Activated effector memory CD4-positive, alpha-beta T cell treated with anti-CD3 and anti-CD28 coated beads, Interleukin-2, amount 50 U/mL, for 16 hours (primary cell): ENCODE data around the gene MYO1E.
A peak's percentile ranks its signal among the peaks of the same experiment; 100 is the strongest.

Source experiments
- DNase-seq: peaks from one replicate; pipeline ENCODE4 v3.0.0-alpha.2; 2020

Gene MYO1E

DNA sequence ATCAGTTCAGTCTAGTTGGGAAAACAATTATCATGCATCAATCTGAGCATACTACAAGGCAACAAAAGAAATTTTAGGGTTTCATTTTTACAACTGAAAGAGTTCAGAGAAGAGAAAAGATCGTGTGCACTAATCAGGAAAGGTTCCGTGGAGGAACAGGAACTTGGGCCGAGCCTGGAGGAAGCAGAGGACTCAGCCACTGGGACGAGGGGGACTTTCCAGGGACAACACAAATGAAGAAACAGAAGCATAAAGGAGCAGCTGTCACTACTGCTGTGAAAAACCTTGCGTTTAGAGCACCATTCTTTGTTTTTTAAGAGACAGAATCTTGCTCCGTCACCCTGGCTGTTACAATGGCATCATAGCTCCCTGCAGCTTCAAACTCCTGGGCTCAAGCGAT lies 60.5 kb downstream of the MYO1E start:
- DNase-seq = no peak

DNA sequence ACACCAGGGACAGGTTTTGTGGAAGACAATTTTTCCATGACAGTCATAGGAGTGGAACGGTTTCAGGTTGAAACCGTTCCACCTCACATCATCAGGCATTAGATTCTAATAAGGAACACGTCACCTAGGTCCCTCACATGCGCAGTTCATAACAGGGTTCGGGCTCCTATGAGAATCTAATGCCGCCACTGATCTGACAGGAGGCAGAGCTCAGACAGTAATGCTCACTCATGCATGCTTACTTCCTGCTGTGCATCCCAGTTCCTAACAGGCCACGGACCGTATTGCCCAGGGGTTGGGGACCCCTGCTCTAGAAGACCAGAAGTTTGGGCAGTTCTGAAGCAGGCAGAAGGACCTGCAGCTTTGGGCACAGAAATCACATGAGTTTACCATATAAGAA lies 61.5 kb downstream of the MYO1E start:
- no peak for DNase-seq

DNA sequence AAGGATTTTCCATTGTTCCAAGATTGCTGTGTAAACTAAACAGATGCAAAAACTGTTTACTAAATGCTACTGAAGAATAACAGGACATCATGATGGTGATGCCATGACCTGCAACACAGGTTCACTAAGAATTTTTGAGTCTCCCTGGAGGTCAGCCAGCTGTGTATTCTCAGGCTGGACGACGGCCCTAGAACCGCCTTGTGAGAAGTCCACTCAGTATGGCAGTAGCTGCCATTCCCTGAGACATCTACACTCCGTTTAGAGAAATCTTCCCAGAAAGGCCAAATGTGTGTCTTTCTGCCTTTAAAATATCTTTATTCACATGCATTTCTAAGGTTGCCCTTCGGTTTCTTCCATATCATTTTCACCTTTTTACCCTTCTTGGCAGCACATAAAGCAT lies 63.3 kb downstream of the MYO1E start:
- no peak for DNase-seq

GRCh38 chr15:59307165-59307537 lies 65.5 kb downstream of the MYO1E start:
- DNase-seq = no peak

GRCh38 chr15:59306520-59307164 lies 66.0 kb downstream of the MYO1E start:
- no peak for DNase-seq

DNA sequence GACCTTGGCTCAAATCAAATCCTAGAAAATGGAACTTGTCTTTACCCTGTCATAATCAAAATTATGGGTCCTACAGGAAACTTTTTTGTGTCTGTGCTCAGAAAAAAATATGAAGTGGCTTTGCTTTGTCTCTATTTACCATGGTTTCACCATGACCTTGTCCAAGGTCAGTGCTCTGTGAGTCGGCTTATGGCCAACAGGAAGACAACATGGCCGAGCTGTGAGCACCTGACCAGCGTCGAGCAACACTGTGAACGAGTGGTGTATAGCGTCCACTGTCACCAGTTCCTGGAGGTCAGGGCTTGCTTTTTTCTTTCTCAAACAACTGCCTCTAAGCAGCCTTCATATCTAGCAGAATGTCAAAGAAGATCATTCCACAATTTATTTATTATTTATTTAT lies 67.9 kb downstream of the MYO1E start:
- no peak for DNase-seq

- DNase-seq = no peak
Observed at GRCh38 chr15:59304034-59304795, 68.5 kb downstream of the MYO1E start.

DNA sequence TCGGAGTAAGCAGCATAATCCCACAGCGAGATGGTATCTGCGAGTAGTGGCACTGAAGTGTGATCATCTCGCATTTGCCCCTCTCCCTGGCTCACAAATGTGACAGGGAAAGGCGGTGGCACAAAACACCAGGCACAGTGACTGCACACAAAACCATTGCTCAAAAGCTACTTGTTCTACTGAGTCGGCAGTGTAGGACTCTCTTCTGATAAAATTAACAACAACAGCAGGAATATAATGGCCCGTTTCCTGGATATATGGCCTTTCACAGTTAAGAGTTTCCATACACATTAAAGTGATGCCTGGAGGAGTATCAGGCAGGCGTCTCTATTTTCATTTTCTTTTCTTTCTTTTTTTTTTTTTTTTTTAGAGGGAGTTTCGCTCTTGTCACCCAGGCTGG lies 69.0 kb downstream of the MYO1E start:
- no peak for DNase-seq

DNA sequence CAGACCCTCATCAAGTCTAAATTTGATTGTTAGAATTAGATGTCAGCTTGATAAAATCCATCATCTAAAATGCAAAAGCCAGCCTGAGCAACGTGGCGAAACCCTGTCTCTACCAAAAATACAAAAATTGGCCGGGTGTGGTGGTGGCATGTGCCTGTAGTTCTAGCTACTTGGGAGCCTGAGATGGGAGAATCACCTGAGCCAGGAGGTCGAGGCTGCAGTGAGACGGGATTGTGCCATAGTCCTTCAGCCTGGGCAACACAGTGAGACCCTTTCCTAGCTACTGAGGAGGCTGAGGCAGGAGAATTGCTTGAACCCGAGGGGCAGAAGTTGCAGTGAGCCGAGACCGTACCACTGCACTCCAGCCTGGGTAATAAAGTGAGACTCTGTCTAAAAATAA lies 69.5 kb downstream of the MYO1E start:
- no peak for DNase-seq

DNA sequence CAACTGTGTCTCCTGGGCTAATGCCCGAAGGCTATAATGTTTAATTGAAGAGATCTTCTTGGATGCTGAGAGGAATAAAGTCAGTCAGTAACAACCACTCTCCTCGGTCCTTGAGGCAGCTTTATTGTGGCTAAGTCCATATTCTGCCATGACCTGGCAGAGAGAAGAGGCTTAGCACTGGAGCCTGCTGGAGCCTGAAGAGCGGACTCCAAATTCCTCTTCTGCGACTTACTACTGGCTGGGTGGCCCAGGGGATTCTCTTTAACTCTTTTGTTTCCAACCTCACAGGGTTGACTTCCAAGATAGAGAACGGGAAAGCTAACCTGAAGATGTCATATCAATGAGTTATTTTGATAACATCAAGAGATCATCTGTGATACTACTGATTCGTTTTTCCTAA lies 71.1 kb downstream of the MYO1E start:
- no peak for DNase-seq

GRCh38 chr15:59300618-59301139 lies 72.0 kb downstream of the MYO1E start:
- no peak for DNase-seq

DNA sequence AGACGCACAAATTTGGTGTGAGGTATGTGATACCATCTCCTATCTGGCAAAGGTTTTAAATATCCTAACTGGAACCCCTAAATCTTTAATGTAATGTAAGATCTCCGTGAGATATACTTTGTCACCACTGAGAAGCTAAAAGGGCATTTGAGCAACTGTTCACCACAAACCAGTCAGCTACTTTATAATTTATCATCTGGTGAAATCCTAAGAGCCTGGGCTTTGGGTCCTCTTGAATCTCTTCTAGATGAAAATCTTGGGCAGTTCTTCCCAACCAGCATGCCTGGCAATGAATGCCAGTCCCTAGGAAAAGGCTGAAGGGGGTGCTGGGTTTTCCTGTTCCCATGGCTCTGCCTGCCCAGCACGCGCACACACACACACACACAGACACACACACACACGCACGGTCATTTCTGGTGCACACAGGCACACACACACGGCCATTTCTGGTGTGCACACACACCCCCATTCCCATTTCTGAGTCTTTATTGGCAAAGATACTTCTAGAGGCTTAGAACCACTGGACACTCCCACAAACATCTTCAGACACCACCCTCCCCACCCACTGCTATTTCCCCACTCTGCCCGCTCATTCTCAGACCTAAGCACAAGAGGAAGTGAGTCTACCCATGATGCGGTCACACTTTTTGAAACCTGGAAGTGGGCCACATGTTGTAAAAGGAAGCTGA lies 72.6 kb downstream of the MYO1E start:
- peak; percentile 83 for DNase-seq

DNA sequence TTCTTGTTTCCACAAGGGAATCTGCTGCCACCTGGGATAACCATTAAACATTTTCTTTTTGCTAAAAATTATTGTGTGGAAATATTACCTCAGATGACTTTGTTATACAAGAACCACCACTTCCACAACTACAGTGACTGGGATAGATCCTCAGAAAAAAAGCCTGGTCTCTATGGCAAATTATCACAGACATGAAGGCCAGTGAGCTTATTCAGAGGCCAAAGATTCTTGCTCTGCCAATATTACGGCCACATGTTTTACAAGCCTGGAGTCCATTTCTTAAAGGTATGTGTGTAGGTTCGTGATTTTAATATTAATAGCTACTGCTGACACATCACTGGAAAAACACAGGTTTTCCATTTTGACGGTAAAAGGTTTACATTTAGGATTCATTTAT lies 73.8 kb downstream of the MYO1E start:
- DNase-seq = no peak

DNA sequence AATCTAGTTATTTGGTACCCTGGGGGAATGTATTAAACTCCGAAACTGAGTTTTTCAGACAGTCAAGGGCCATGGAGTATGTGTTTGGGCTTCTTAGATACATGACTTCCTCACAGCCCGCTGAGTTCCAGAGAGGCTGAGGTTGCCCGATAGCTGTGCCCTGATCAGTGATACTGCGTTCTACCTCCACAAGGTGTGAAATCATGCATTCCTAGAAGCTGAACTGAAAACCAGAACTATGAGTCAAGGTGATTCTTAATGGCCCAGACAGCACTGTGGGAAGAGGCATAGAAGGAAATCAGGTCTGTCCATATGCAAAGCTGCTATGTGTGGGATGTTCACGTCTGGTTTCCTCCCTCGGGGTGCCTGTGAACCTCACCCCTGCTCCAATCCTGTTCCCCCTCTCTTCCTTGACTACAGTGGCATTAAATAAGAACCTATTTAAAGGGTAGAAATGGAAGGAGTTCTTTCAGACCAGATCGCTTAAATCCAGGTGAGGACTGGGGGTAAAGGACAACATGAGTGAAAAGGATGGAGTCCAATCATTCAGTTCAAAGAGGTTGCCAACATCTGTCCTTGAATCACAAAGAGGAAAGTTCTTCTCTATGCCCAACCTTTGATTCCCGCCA lies 74.3 kb downstream of the MYO1E start:
- peak; percentile 73 for DNase-seq

GRCh38 chr15:59296181-59296617 lies 76.5 kb downstream of the MYO1E start:
- no peak for DNase-seq

GRCh38 chr15:59295261-59296001 lies 77.2 kb downstream of the MYO1E start:
- DNase-seq = no peak

DNA sequence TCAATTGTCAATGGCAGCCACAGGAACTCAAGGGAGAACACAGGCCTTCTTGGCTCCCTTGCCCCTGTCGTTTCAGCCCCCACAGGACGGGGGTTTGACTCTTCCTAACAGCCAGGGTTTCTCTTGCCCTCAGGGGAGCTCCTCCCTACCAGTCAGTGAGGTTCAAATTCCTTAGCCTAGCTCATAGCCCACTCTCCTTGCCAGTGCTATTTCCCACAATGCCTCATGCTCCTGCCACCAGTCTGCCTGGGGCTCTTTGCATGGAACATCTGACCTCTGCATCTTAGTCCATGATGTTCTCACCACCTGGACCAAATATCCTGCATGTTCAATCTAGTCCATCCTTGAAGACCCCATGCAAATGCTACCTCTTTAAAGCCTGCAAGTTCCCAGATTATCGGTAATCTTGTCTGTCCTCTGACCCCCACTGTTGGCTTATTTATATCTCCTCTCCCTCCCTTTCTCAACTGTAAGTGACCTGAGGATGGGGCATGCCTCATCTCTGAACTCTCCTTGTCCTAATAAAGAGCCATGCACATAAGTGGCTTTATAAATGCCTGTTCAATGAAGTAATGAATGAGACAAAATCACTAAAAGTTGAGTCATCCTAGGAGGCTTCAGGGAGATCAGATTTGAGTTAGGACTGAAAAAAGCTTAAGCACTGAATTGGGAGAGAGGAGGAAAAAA lies 78.0 kb downstream of the MYO1E start:
- DNase-seq = no peak

DNA sequence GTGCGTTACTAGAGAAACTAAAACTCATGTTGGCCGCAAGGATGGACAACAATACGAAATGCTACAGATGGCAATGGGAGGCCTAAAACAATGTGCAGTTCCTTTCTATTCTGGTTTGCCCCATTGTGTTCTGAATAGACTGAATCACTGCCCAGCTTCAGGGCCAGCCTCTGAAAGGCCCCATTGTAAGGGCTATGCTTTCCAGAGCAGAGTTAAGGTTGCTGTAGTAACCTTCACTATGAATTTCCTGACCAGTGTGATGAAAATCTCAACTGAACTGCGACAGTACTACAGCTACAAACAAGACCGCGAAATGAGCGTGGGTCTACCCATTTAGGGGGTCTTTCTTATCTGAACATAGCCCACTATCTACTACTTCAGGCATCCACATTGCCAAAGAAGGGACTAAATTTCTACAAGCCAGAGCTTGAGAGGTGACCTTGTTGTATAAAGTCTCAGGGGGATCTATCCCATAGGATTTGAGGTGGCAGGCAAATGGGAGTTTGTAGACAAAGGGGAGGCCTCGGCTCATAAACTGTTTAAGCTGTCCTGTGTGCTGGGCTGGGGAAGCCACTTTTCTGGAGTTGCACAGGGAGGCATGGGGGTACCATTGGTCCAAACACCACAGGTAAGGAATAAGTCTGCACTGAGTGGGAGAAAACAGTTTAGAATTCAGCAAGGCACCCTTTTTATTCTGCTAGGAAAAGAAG lies 80.1 kb downstream of the MYO1E start:
- DNase-seq = no peak

GRCh38 chr15:59291213-59291549 lies 81.5 kb downstream of the MYO1E start:
- DNase-seq = no peak

DNA sequence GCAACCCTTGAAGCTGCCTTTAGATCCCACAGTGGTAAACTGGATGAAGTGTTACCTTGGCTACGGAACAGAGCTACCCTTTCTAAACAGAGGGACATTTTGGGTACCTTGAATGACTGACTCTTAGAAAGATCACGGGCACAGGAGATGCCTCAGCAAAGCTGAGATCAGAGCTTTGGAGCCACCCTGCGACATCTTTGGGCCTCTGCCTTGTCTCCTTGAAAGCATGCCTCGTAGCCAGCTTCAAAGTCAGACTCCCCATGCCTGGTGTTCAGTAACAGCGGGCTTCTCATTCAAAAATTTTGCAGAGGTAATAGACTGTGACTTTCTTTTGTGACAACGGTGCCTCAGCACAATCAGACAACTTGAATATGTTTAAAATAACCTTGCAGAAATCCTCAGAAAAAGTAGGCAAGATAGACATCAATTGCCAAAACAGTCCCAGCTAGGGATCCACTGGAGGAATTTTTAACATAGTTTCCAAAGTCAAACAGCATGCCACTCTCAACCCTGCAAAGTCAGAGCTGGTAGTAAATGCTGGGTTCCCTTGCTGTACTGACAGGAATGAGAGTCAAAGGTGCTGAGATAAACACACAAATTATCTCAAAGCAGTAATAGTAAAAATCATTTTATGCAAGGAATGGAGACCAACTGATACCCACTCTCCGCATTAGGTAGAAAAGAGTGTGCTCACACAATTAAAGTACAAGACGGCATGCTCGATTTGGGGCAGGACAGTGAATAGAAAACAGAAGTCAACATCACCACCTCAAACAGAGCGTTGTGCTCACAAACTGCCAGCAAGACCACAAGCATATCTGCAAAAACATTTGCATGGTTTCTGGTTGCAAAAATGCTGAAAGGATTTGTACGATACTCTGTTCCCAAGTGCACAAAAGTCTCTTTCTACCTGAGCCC lies 82.1 kb downstream of the MYO1E start:
- no peak for DNase-seq
